HG03060 (cell line): ENCODE measurements around the gene RNF225.
"Not testable (repeated sequence)": the region's sequence is repeated elsewhere in the genome, so short reads cannot be mapped to it uniquely, and the experiment has no call there.

ENCODE experiments used
- ATAC-seq: cut with Tn5 transposase; IDR thresholded peaks from one replicate; pipeline ENCODE4 v1.9.1; 2021; ENCODE audit warnings: low read depth, moderate number of reproducible peaks; ENCODE audit not compliant: unreplicated experiment

RNF225 gene

GRCh38 chr19:58361900-58362271 is 33.6 kb upstream of the RNF225 start:
- ATAC-seq = peak; percentile 7

- peak; percentile 64 for ATAC-seq
These were observed 33.0 kb upstream of the RNF225 start, which contains the start of gene ZNF497 for GRCh38 chr19:58362272-58362994. TSS of gene ZNF497 (minus strand) at chr19:58362751. CDS start at chr19:58357635, 5,116 bp downstream.

GRCh38 chr19:58364146-58364545 is 31.3 kb upstream of the RNF225 start:
- ATAC-seq = no peak

- no peak for ATAC-seq
These were observed 28.6 kb upstream of the RNF225 start for GRCh38 chr19:58366585-58367430.

- no peak for ATAC-seq
These were observed 27.6 kb upstream of the RNF225 start for GRCh38 chr19:58367698-58368454.

- no peak for ATAC-seq
These were observed 26.7 kb upstream of the RNF225 start for GRCh38 chr19:58368561-58369360.

- no peak for ATAC-seq
These were observed 22.9 kb upstream of the RNF225 start for GRCh38 chr19:58372311-58373133.

GRCh38 chr19:58374200-58374599 is 21.3 kb upstream of the RNF225 start:
- ATAC-seq = no peak

- ATAC-seq = not testable (repeated sequence)
These were observed 18.7 kb upstream of the RNF225 start for GRCh38 chr19:58376724-58377123.

GRCh38 chr19:58379246-58379645 is 16.2 kb upstream of the RNF225 start:
- no peak for ATAC-seq

- no peak for ATAC-seq
These were observed 15.3 kb upstream of the RNF225 start for GRCh38 chr19:58380037-58380661.

GRCh38 chr19:58380662-58381459 is 14.6 kb upstream of the RNF225 start, which contains the start of gene ZNF837:
TSS of gene ZNF837 (minus strand) at chr19:58381030. CDS start at chr19:58369332, 11,698 bp downstream.
- peak; percentile 70 for ATAC-seq

- ATAC-seq = no peak
These were observed 13.8 kb upstream of the RNF225 start for GRCh38 chr19:58381460-58382212.

GRCh38 chr19:58382997-58383603 is 12.4 kb upstream of the RNF225 start:
- no peak for ATAC-seq

GRCh38 chr19:58385313-58385890 is 10.1 kb upstream of the RNF225 start:
- ATAC-seq = no peak

GRCh38 chr19:58385891-58386575 is 9.4 kb upstream of the RNF225 start:
- no peak for ATAC-seq
